Activated T-cell treated with anti-CD3 and anti-CD28 coated beads, Interleukin-2, amount 50 U/mL, for 4 hours (primary cell): ENCODE measurements around the gene SGSM2. TPM values are rescaled to one million over a fixed set of nuclear protein-coding genes. Genes with fewer than 3 reads are reported as not detected.

Source experiments
- ATAC-seq, 2 donors: fragments of 200-7000 bp; cut with Tn5 transposase; one replicate each; pipeline ENCODE4 v1.10.0; 2021
- DNase-seq: peaks from one replicate; pipeline ENCODE4 v3.0.0-alpha.2; 2020
- H3K27me3 Mint-ChIP-seq: one replicate; pipeline ENCODE4 v1.8.0; 2021; ENCODE audit warnings: low read depth, mixed read lengths
- H3K36me3 Mint-ChIP-seq: one replicate; pipeline ENCODE4 v1.8.0; 2022; ENCODE audit warnings: mixed read lengths; ENCODE audit not compliant: insufficient read depth
- H3K4me1 Mint-ChIP-seq: one replicate; pipeline ENCODE4 v1.8.0; 2021; ENCODE audit warnings: low read depth, mixed read lengths
- H3K4me3 Mint-ChIP-seq: one replicate; pipeline ENCODE4 v1.8.0; 2021; ENCODE audit warnings: mild to moderate bottlenecking, moderate library complexity, mixed read lengths
- H3K9me3 Mint-ChIP-seq: one replicate; pipeline ENCODE4 v1.8.0; 2021; ENCODE audit warnings: mixed read lengths
- total RNA-seq, 3 donors: library from RNA; stranded (reverse); gene quantifications; one replicate each; pipeline ENCODE4 v1.2.1, GENCODE V29; 2021

Gene SGSM2, protein sequence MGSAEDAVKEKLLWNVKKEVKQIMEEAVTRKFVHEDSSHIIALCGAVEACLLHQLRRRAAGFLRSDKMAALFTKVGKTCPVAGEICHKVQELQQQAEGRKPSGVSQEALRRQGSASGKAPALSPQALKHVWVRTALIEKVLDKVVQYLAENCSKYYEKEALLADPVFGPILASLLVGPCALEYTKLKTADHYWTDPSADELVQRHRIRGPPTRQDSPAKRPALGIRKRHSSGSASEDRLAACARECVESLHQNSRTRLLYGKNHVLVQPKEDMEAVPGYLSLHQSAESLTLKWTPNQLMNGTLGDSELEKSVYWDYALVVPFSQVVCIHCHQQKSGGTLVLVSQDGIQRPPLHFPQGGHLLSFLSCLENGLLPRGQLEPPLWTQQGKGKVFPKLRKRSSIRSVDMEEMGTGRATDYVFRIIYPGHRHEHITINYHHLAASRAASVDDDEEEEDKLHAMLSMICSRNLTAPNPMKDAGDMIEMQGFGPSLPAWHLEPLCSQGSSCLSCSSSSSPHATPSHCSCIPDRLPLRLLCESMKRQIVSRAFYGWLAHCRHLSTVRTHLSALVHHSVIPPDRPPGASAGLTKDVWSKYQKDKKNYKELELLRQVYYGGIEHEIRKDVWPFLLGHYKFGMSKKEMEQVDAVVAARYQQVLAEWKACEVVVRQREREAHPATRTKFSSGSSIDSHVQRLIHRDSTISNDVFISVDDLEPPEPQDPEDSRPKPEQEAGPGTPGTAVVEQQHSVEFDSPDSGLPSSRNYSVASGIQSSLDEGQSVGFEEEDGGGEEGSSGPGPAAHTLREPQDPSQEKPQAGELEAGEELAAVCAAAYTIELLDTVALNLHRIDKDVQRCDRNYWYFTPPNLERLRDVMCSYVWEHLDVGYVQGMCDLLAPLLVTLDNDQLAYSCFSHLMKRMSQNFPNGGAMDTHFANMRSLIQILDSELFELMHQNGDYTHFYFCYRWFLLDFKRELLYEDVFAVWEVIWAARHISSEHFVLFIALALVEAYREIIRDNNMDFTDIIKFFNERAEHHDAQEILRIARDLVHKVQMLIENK
- 10 to 100 TPM; 40.1 to 41.3 (median 40.6) TPM for total RNA-seq

DNA sequence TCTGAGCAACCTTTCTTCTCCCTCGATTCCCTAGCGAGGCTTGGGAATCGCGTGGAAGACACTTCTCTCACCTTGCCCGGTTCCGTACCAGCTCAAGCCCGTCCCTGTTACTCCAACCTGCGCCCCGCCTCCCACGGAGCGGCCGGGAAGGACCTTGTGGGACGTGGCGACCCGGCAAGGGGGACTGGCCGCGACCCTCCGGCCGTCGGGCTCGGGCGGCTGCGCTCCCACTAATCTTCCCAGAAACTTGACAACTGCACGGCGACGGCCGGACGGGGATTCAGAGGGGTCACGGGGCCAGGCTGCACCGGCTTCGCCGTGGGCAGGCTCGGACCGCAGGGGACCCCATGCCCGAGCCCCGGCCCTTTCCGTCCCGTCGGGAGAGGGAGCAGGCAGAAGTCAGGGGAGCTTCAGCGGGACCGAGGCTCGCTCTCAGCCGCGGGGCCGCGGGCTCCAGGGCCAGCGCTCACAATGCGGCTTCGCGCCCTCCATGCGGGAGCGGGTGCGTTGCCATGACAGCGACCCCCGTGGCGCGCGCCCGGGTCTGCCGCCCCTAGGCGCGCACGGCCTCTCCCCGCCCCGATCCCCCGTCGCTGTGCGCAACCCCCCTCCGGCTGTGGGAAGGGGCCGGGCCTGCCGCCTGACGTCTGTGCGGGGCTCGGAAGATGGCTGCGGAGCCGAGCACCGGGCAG is at the start of gene SGSM2:
SGSM2 (plus strand) TSS at position 650 of the 692 bp plus-strand sequence. CDS start 188 bp downstream, outside the sequence.
- Mint-ChIP-seq H3K36me3 (peaks cover 12% of the 10 kb centered on the region), H3K4me3 (peak within 1 kb of the TSS; percentile 81), H3K27me3 (no peaks in the 10 kb centered on the region), H3K9me3 (no peaks in the 10 kb centered on the region), H3K4me1 (peaks cover 19% of the 10 kb centered on the region)
- peak; percentile 71 to 79 for ATAC-seq
- DNase-seq: peak; percentile 65

DNA sequence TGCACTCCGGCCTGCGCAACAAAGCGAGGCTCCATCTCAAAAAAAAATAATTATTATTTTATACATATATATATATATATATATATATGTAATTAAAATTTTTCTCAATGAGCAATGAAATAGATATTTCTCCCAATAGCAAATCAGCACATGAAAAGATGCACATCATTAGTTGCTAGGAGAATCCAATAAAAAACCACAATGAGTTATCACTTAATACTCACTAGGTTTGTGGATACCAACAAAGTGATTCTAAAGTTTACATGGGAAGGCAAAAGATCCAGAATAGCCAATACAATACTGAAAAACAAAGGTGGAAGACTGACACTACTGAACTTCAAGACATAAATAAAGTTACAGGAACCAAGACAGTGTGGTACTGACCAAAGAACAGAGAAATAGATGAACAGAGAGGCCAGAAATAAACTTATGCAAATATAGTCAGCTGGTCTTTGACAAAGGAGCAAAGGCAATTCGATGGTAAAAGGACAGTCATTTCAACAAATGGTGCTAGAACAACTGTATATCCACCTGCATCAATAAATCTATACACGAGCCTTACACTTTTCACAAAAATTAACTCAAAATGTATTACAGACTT is 47.3 kb upstream of the SGSM2 start:
- no peaks in the 10 kb centered on the region for H3K9me3 Mint-ChIP-seq
- no peak overlapping the region for H3K4me3 Mint-ChIP-seq
- DNase-seq (no peak), ATAC-seq (no peak)
- peaks cover 44% of the 10 kb centered on the region for H3K36me3 Mint-ChIP-seq
- H3K4me1 Mint-ChIP-seq: peaks cover 4% of the 10 kb centered on the region
- H3K27me3 Mint-ChIP-seq: no peaks in the 10 kb centered on the region

DNA sequence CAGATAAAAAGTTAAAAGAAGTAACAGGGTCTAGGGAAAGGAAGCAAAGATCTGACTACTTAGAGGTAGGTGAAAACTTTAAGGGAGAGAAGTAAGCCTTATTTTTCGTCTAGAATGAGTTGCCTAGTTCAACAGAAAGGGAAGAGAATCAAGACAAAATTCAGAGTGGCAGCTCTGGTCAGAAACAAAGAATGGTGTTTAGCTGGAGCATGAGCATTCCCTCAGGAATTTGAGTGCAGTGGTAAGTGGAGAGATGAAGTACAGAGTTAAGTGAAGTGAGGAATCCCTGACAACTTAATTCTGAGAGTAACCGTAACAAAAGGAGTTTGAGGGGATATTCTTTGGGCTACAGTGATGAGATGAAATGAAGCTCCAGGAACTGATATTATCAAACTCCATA is 45.2 kb upstream of the SGSM2 start:
- Mint-ChIP-seq H3K36me3 (peaks cover 47% of the 10 kb centered on the region), H3K27me3 (no peaks in the 10 kb centered on the region), H3K9me3 (no peaks in the 10 kb centered on the region), H3K4me3 (no peak overlapping the region), H3K4me1 (peaks cover 18% of the 10 kb centered on the region)
- DNase-seq (no peak), ATAC-seq (no peak)

DNA sequence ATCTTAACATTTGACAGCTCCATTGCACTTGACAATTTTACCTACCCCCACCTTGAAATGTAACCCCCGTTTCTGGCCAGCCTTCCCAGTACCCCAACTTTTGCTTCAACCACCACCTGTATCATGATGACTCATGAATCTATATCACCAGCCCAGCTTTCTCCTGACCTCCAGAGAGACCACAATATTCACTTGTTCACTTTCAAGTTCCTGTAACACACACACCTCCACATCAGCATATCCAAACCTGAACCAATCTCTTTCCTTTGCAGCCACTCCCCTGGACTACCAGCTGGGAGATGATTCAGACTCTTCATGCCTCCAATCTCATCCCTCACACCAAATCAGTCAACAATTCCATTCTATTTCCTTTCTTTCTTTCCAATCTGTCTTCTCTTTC is 41.7 kb upstream of the SGSM2 start:
- peaks cover 35% of the 10 kb centered on the region for H3K4me1 Mint-ChIP-seq
- peaks cover 59% of the 10 kb centered on the region for H3K36me3 Mint-ChIP-seq
- ATAC-seq (peak; percentile 58 to 63), DNase-seq (no peak)
- H3K4me3 Mint-ChIP-seq: no peak overlapping the region
- no peaks in the 10 kb centered on the region for H3K9me3 Mint-ChIP-seq
- H3K27me3 Mint-ChIP-seq: no peaks in the 10 kb centered on the region

DNA sequence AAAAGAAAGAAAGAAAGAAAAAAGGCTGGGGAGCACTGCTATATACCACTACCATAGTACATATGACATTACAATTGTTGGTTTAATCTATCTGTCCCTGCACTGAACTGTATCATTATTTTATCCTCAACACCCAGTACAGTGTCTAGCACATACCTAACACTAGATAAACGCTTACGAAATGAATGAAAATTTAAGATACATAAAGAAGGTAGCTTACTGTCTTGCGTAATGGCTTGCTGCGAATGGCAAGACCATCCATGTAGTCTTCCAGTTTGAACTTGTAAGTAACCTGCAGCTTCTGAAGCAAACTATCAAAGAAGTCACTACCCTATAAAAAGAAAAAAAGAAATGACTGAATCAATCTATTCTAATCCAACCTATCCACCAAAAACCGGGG is 40.3 kb upstream of the SGSM2 start:
- no peak for ATAC-seq
- Mint-ChIP-seq H3K36me3 (peaks cover 51% of the 10 kb centered on the region), H3K4me3 (no peak overlapping the region), H3K4me1 (peaks cover 48% of the 10 kb centered on the region), H3K27me3 (no peaks in the 10 kb centered on the region), H3K9me3 (no peaks in the 10 kb centered on the region)
- no peak for DNase-seq

DNA sequence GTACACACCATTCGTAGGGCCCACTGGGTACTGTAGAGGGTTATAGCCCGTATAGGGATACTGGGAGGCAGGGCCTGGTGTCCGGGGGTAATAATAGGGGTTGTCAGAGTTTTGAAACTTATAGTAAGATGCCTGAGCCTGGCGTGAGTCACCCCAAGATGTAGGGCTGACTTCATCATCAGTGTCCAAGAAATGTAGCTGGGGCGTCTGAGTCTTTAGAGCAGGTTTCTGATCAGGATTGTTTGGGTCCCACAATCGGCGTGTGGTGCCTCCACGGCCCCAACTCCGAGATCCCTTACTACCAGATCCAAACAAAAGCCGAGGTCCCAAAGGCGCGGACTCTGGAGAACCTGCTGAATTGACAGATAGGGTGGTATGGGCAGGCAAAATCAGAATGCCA is 38.2 kb upstream of the SGSM2 start:
- H3K27me3 Mint-ChIP-seq: no peaks in the 10 kb centered on the region
- H3K4me3 Mint-ChIP-seq: no peak overlapping the region
- DNase-seq (no peak), ATAC-seq (no peak)
- no peaks in the 10 kb centered on the region for H3K9me3 Mint-ChIP-seq
- H3K4me1 Mint-ChIP-seq: peaks cover 51% of the 10 kb centered on the region
- H3K36me3 Mint-ChIP-seq: peaks cover 43% of the 10 kb centered on the region

DNA sequence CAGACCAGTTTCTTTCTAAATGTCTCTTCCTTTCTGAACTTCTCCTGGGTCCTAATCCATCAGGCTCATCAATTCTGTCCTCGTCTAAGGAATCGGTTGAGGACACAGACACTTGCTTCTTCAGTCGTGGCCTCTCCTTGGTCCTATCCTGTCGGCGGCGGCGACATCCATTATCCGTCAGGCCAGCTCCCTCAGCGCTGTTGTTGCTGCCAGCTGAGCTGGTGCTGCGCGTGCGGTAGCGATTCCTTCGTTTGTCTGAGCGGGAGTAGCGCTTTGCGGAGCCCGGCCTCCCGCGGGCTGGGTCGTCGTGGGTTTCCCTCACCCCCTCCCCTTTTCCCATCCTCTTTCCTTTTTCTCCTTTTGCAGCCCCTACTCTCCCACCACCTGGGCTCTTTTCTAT is 37.5 kb upstream of the SGSM2 start:
- peaks cover 48% of the 10 kb centered on the region for H3K4me1 Mint-ChIP-seq
- no peak for DNase-seq
- no peak for ATAC-seq
- no peak overlapping the region for H3K4me3 Mint-ChIP-seq
- peaks cover 39% of the 10 kb centered on the region for H3K36me3 Mint-ChIP-seq
- no peaks in the 10 kb centered on the region for H3K27me3 Mint-ChIP-seq
- H3K9me3 Mint-ChIP-seq: no peaks in the 10 kb centered on the region

DNA sequence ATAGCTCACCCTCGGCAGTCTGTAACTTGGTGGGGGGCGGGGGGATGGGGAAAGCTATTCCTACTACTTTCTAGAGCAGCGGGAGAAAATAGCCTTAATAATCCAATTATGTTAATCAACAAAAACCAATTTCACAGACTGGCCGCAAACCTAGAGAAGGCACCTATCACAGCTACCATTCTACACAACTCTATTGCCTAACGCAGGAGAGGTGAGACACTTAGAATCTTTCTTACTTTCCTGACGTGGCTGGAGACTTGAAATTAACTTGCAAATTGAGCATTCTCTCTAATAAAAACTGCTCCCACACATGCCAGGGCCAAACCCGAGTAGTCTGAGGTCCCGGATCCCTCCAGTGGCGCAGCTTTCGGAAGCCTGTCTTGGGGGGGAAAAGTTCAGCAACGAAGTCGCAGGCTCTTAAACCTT is 34.5 kb upstream of the SGSM2 start:
- peaks cover 35% of the 10 kb centered on the region for H3K4me1 Mint-ChIP-seq
- H3K4me3 Mint-ChIP-seq: peak overlapping the region; percentile 92
- H3K9me3 Mint-ChIP-seq: no peaks in the 10 kb centered on the region
- DNase-seq: no peak
- H3K36me3 Mint-ChIP-seq: peaks cover 23% of the 10 kb centered on the region
- H3K27me3 Mint-ChIP-seq: no peaks in the 10 kb centered on the region
- no peak for ATAC-seq

DNA sequence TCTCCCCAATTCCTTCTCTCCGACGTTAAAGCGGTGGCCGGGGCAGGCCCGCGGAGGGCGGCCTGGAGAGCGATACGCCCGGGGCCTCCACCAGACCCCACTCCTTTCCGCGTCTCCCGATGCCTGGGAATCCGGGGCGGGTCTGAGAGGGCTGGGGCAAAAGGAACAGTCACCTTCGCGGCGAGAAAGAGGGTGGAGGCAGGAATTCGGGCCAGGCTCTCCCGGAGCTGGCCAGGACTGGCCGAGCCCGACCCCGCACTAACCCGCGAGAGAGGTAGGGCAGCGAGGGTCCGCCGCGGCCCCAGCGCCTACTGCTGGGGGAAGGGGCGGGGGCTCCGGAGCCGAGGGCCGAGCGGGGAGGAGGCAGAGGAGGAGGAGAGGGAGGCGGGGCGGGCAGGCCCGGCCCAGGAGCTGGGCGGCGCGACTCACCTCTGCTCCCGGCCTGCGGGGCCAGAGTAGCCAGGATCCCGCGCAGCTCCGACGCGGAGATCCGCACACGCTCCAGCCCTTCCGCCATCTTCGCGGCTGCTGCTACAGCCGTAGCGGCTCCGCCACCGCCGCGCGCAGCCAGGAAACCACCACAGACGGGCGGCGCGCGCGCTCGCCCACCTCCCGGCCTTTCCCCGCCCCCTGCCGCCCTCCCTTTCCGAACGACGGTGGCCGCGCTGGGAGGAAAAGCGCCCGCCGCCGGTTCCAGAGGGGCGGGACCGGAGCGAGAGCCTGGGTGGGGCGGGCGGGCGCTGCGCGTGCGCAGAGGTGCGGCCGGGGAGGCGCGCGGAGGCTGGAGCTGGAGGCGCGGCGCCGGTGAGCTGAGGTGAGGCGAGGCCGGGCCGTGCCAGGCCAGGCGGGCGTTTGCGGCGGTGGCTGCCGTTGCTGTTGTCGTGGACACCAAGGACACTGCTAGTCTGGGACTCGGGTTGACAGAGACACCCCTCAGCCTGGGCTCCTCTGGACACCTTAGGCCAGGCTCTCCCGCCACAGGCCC is 33.8 kb upstream of the SGSM2 start, which contains the start of the genes SMG6 and SRR:
SMG6 (minus strand) TSS at position 582 of the 985 bp plus-strand sequence; CDS start at position 517, 65 bp downstream.
SRR (plus strand) TSS at position 747 of the 985 bp plus-strand sequence. CDS start 11,611 bp downstream, outside the sequence.
- ATAC-seq (peak; percentile 84 to 87), DNase-seq (peak; percentile 94)
- Mint-ChIP-seq H3K27me3 (no peaks in the 10 kb centered on the region), H3K4me3 (peak within 1 kb of the TSS; percentile 92), H3K36me3 (peaks cover 20% of the 10 kb centered on the region), H3K4me1 (peaks cover 30% of the 10 kb centered on the region), H3K9me3 (no peaks in the 10 kb centered on the region)

DNA sequence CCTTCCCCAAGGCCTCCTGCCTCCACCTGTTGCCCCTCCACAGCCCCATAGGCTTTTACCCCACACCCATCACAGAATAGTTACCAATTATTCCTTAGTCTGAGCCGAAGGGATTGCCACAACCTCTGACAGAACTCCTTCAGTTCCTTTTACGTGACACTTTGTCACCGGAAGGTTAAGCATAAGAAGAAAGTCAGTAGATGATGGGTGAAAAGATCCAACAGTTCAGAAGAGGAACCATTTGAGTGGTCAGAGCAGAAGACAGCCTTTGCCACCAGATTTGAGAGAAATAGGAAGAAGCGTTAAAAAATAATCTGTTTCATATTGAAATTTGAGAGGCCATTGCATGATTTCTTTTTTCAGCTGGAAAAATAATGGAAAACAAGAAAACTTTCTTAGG is 32.4 kb upstream of the SGSM2 start:
- DNase-seq: no peak
- Mint-ChIP-seq H3K4me3 (peak overlapping the region; percentile 92), H3K27me3 (no peaks in the 10 kb centered on the region), H3K36me3 (peaks cover 11% of the 10 kb centered on the region), H3K4me1 (peaks cover 30% of the 10 kb centered on the region), H3K9me3 (no peaks in the 10 kb centered on the region)
- no peak for ATAC-seq

DNA sequence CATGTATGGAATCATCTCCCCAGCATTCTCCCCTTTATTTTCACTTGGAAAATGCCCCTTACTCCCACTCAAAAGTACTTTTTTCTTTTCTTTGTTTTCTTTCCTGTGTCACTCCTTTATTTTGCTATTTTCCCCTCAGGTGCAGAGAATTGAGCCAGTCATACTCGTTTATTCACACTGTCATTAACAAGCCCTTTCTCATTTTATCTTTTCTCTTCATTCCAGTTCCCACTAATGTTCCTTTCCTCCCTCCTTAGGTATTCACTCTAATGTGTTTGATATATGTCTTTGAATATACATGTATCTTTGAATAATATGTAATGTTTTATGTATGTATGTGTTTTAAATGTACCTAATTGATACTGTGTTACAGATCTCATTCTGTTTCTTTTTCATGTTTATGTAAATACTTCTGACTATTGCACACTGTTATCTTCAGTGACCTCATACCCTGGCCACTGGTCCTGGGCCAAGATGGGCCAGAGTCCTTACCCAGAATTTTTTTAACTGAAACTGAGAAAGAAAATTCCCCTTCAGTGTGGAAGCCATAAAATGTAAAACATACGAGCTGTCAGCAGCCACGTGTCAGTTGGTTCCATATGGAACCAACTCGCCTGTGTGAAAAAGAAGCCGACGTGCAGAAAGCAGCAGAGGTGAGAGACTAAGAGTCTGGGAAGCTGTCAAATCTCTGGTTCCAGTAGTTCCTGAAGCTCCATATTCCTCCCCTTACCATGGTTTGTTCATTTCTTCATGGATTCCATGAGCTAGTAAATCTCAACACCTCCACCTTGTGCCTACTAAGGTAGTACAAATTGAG is 27.8 kb upstream of the SGSM2 start:
- H3K9me3 Mint-ChIP-seq: no peaks in the 10 kb centered on the region
- H3K4me3 Mint-ChIP-seq: no peak overlapping the region
- DNase-seq: no peak
- H3K27me3 Mint-ChIP-seq: no peaks in the 10 kb centered on the region
- no peak for ATAC-seq
- H3K36me3 Mint-ChIP-seq: peaks cover 5% of the 10 kb centered on the region
- peaks cover 10% of the 10 kb centered on the region for H3K4me1 Mint-ChIP-seq

DNA sequence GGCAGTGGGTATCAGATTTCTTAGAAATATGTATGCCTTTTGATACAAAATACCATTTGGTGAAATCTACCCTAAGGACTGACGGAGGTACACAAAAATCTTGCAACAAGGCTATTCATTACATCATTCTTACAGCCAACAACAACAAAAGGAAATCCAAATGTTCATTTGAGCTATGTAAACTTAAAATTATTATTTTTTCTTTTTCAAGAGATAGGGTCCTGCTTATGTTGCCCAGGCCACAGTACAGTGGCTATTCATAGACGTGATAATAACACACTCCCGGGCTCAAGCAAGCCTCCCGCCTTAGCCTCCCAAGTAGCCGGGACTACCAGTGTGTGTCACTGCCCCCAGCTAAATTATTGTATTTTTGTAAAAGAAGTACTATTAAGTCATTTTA is 24.6 kb upstream of the SGSM2 start:
- Mint-ChIP-seq H3K4me1 (peaks cover 3% of the 10 kb centered on the region), H3K27me3 (no peaks in the 10 kb centered on the region), H3K36me3 (peaks cover 1% of the 10 kb centered on the region), H3K9me3 (no peaks in the 10 kb centered on the region), H3K4me3 (no peak overlapping the region)
- DNase-seq: no peak
- no peak for ATAC-seq
